ENCODE results near the gene TARDBP.

DNA sequence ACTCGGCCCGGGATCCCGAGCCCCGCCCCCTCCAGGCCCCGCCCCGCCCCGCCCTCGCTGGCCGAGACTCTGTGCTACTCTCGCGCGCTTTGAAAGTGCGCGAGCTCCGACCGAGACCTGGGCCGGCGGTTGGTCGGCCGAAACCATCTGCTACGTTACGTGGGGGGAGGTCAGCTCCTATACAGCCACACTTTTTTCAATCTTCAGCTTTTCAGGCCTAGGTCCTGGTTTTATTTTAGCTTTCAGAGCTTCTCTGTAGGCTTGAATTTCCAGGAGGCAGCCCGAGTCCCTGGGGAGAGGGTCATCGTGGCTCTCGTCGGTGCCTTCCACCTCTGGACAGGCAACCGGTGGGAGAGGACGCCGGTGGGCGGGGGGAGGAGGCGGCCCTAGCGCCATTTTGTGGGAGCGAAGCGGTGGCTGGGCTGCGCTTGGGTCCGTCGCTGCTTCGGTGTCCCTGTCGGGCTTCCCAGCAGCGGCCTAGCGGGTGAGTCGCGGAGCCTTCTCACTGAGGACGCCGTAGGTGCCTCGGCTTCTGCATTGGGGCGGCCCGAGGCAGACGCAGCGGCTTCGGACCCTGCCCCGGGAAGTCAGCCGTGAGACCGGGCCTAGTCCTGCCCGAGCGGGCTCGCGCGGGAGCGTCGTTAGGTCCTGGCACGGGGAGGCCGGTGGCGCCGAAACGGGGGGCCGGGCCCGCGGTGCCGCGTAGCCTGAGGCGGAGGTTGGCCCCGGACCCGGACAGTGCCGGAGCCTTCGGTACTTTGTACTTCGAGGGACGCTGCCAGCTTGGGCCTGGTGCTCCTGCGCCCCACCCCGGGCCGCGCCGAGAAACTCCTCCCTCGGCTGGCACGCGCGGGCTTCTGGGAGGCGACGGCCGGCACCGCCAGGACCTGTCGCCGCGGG lies at the start of gene TARDBP:
- TF ChIP-seq SIRT6 (IDR thresholded peaks at IDR 0.05; ENCODE audit: low read depth, low read length) (no peak), CHD2 (IDR thresholded peaks at IDR 0.05; ENCODE audit: low read depth, low read length) (peak; percentile 95), BHLHE40 (IDR thresholded peaks at IDR 0.05; ENCODE audit: low read length) (peak; percentile 96), NCOR1 (IDR thresholded peaks at IDR 0.05) (0 out of 2 replicates have a peak, but pooled peaks have one; percentile 11), SP2 (IDR thresholded peaks at IDR 0.05; ENCODE audit: extremely low read depth, low read depth, low read length, poor library complexity, severe bottlenecking) (no peak), EZH2 (IDR thresholded peaks at IDR 0.05; ENCODE audit: borderline replicate concordance, low read depth, low read length) (no peak), KLF13 (tag; IDR thresholded peaks at IDR 0.05; ENCODE audit: borderline replicate concordance, low read depth) (peak; percentile 60; the same call in 1 of the 2 replicates), ZNF644 (tag; IDR thresholded peaks at IDR 0.05; ENCODE audit: low read depth) (no peak), ADNP (tag; IDR thresholded peaks at IDR 0.05) (no peak), POLR2AphosphoS2 (IDR thresholded peaks at IDR 0.05; ENCODE audit: low read length) (peak; percentile 89)
- TF ChIP-seq, protein P1, sequence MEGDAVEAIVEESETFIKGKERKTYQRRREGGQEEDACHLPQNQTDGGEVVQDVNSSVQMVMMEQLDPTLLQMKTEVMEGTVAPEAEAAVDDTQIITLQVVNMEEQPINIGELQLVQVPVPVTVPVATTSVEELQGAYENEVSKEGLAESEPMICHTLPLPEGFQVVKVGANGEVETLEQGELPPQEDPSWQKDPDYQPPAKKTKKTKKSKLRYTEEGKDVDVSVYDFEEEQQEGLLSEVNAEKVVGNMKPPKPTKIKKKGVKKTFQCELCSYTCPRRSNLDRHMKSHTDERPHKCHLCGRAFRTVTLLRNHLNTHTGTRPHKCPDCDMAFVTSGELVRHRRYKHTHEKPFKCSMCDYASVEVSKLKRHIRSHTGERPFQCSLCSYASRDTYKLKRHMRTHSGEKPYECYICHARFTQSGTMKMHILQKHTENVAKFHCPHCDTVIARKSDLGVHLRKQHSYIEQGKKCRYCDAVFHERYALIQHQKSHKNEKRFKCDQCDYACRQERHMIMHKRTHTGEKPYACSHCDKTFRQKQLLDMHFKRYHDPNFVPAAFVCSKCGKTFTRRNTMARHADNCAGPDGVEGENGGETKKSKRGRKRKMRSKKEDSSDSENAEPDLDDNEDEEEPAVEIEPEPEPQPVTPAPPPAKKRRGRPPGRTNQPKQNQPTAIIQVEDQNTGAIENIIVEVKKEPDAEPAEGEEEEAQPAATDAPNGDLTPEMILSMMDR (IDR thresholded peaks at IDR 0.05 in 2 of 3, conservative IDR thresholded peaks at IDR 0.05 in 1 of 3; ENCODE audit: insufficient read depth in 2 of 3, low read depth in 1 of 3, low read length in 3 of 3): peak in 1 of 3 experiments; percentile 10; a peak in 1 of 6 replicates

All from K562 (cell line).